GM18858 (cell line): ENCODE measurements around the gene CELF4.

Experiments used
- ATAC-seq: cut with Tn5 transposase; IDR thresholded peaks from one replicate; pipeline ENCODE4 v1.9.1; 2021; ENCODE audit not compliant: unreplicated experiment

The CELF4 gene

GRCh38 chr18:37574113-37574512 is 8.5 kb upstream of the CELF4 start:
- ATAC-seq: no peak

- no peak for ATAC-seq
Observed at GRCh38 chr18:37572736-37573135, 7.1 kb upstream of the CELF4 start.

- ATAC-seq: no peak
Observed at GRCh38 chr18:37571266-37571665, 5.7 kb upstream of the CELF4 start.

GRCh38 chr18:37570336-37570930 is 4.8 kb upstream of the CELF4 start:
- ATAC-seq: no peak

GRCh38 chr18:37568671-37569070 is 3.1 kb upstream of the CELF4 start:
- ATAC-seq: no peak

GRCh38 chr18:37567994-37568359 is 2.4 kb upstream of the CELF4 start:
- ATAC-seq: no peak

- ATAC-seq: no peak
Observed at GRCh38 chr18:37567061-37567993, 1.7 kb upstream of the CELF4 start.

- no peak for ATAC-seq
Observed at GRCh38 chr18:37566479-37567060, 972 bp upstream of the CELF4 start.

GRCh38 chr18:37565977-37566478 is 430 bp upstream of the CELF4 start:
- ATAC-seq: no peak

- no peak for ATAC-seq
Observed at GRCh38 chr18:37564711-37565100, 892 bp downstream of the CELF4 start.

GRCh38 chr18:37563931-37564392 is 1.6 kb downstream of the CELF4 start:
- no peak for ATAC-seq

- ATAC-seq: no peak
Observed at GRCh38 chr18:37561986-37562385, 3.6 kb downstream of the CELF4 start.

- ATAC-seq: no peak
Observed at GRCh38 chr18:37560003-37560402, 5.6 kb downstream of the CELF4 start.

- peak; percentile 71 for ATAC-seq
Observed at GRCh38 chr18:37559194-37559593, 6.4 kb downstream of the CELF4 start.

- no peak for ATAC-seq
Observed at GRCh38 chr18:37554399-37554787, 11.2 kb downstream of the CELF4 start.

GRCh38 chr18:37553633-37554398 is 11.8 kb downstream of the CELF4 start:
- no peak for ATAC-seq

- no peak for ATAC-seq
Observed at GRCh38 chr18:37552286-37552685, 13.3 kb downstream of the CELF4 start.

GRCh38 chr18:37551846-37552245 is 13.8 kb downstream of the CELF4 start:
- no peak for ATAC-seq

GRCh38 chr18:37551249-37551648 is 14.3 kb downstream of the CELF4 start:
- no peak for ATAC-seq

- no peak for ATAC-seq
Observed at GRCh38 chr18:37550118-37550875, 15.3 kb downstream of the CELF4 start.
